Cardiac muscle cell (in vitro differentiated cells and primary cell): ENCODE results near the gene MAPKBP1. TPM values are rescaled to one million over a fixed set of nuclear protein-coding genes. Genes with fewer than 3 reads are reported as not detected.

ENCODE experiments used
- DNase-seq, 2 donors: peaks; one replicate each; pipeline versions ENCODE4 v3.0.0 to v3.0.0-alpha.2; 2010 to 2017; ENCODE audit warnings: low read depth in 1 of 2, low spot score in 1 of 2
- H3K27ac ChIP-seq: fragments of 200-600 bp; sonication (generic); 2 replicates; pipeline ENCODE4 v1.5.1; 2016
- H3K27me3 ChIP-seq: fragments of 200-600 bp; sonication (generic); 2 replicates; pipeline ENCODE4 v1.6.0; 2016; ENCODE audit warnings: control low read depth
- H3K36me3 ChIP-seq: fragments of 200-600 bp; sonication (generic); 2 replicates; pipeline ENCODE4 v1.5.1; 2016; ENCODE audit warnings: control low read depth
- H3K4me1 ChIP-seq: fragments of 200-600 bp; sonication (generic); 2 replicates; pipeline ENCODE4 v1.8.1; 2017; ENCODE audit warnings: low read depth, mild to moderate bottlenecking, mixed run types
- H3K4me3 ChIP-seq: fragments of 200-600 bp; sonication (generic); 2 replicates; pipeline ENCODE4 v1.5.1; 2016; ENCODE audit warnings: mild to moderate bottlenecking
- H3K9me3 ChIP-seq: fragments of 200-600 bp; sonication (generic); 2 replicates; pipeline ENCODE4 v1.5.1; 2017; ENCODE audit warnings: low read depth, mild to moderate bottlenecking, control low read depth
- polyA plus RNA-seq: library from polyadenylated mRNA; unstranded; fragments of >200 nt; fragmentation: Nextera tagmentation; extraction: Ambion mirVana; gene quantifications from 2 replicates; pipeline ENCODE4 v1.2.1, GENCODE V29; 2016
- total RNA-seq: library from RNA; depleted of rRNA; stranded (reverse); fragments of >200 nt; gene quantifications from 2 replicates; pipeline ENCODE4 v1.2.3, GENCODE V29; 2016
- TF ChIP-seq, protein P1 (sequence below): IDR thresholded peaks from 2 replicates; pipeline ENCODE4 v1.5.1; 2012; ENCODE audit warnings: low read depth, mild to moderate bottlenecking, low read length

MAPKBP1 gene
- total and polyA plus RNA-seq, 2 experiments from 2014 or later, result 37.7 to 109 TPM

DNA sequence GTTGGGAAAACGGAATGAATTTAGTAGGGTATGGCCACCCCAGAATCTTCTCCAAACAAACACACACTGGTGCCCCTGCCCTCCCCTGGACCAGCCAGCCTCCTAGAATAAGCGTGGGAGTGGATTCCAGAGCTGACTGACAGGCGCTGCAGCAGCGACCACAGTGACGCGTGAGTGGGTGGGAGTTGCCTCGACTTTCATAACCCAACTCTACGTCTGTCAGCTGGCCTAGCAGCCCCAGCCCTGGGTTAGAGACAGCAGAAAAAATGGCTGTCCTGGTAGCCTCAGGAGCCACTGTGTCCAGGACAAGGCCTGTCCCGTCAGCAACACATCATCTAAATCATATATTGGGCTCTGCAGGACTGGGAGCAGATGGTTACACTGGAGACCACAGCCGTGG lies 74.3 kb downstream of the MAPKBP1 start:
- H3K4me3 ChIP-seq, result no peak overlapping the region
- no peaks in the 10 kb centered on the region for H3K4me1 ChIP-seq
- H3K27ac ChIP-seq, result no peak overlapping the region
- peaks cover 7% of the 10 kb centered on the region for H3K36me3 ChIP-seq
- H3K9me3 ChIP-seq, result no peaks in the 10 kb centered on the region
- no peaks in the 10 kb centered on the region for H3K27me3 ChIP-seq
- TF ChIP-seq, protein P1, sequence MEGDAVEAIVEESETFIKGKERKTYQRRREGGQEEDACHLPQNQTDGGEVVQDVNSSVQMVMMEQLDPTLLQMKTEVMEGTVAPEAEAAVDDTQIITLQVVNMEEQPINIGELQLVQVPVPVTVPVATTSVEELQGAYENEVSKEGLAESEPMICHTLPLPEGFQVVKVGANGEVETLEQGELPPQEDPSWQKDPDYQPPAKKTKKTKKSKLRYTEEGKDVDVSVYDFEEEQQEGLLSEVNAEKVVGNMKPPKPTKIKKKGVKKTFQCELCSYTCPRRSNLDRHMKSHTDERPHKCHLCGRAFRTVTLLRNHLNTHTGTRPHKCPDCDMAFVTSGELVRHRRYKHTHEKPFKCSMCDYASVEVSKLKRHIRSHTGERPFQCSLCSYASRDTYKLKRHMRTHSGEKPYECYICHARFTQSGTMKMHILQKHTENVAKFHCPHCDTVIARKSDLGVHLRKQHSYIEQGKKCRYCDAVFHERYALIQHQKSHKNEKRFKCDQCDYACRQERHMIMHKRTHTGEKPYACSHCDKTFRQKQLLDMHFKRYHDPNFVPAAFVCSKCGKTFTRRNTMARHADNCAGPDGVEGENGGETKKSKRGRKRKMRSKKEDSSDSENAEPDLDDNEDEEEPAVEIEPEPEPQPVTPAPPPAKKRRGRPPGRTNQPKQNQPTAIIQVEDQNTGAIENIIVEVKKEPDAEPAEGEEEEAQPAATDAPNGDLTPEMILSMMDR, result no peak
- peak in 1 of 2 donors; percentile 66 for DNase-seq

DNA sequence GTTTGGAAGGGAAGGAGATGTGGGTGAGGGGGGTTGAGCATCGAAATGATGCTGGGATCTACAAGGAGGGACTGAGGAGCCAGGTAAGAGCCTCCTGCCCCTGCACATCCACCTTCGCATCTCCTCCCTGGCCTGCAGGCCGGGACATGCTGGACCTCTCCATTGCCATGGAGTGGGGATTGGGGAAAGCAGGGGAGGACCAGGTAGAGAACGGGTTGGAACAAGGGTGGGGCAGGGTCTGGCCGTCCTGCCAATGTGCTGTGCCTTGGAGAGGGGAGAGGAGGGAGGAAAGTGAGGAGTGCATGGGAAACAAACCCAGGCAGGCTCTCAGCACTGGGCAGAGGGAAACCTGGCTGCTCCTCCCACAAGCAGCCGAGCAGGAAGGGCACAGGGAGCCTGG lies 74.9 kb downstream of the MAPKBP1 start:
- H3K4me1 ChIP-seq, result no peaks in the 10 kb centered on the region
- H3K36me3 ChIP-seq, result peaks cover 7% of the 10 kb centered on the region
- no peak for DNase-seq
- no peak overlapping the region for H3K4me3 ChIP-seq
- no peaks in the 10 kb centered on the region for H3K9me3 ChIP-seq
- TF ChIP-seq, protein P1, result no peak
- H3K27me3 ChIP-seq, result no peaks in the 10 kb centered on the region
- H3K27ac ChIP-seq, result no peak overlapping the region

DNA sequence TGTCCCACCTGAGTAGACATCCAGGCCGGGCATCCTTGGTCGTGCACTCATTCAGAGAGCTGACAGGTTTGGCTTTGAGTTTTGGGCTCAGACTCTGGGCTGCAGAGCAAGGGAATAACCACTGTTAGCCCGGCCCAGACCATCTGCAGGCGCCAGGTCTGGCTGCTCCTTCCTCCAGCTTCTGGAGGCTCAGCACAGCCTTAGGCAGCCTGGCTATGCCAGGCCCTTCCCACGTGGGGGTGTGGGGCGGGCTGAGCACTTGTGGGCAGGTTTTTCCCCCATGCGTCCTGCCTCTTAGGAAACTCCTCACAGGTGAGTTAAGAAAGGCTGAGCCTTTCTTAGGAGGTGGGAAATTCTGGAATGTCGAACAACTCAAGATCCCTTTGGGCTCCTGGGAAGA lies 75.6 kb downstream of the MAPKBP1 start:
- Histone ChIP-seq H3K4me1 (no peaks in the 10 kb centered on the region), H3K4me3 (no peak overlapping the region), H3K36me3 (peaks cover 7% of the 10 kb centered on the region), H3K27ac (peak overlapping the region; percentile 36), H3K9me3 (no peaks in the 10 kb centered on the region), H3K27me3 (no peaks in the 10 kb centered on the region)
- DNase-seq, result no peak
- TF ChIP-seq, protein P1, result no peak

DNA sequence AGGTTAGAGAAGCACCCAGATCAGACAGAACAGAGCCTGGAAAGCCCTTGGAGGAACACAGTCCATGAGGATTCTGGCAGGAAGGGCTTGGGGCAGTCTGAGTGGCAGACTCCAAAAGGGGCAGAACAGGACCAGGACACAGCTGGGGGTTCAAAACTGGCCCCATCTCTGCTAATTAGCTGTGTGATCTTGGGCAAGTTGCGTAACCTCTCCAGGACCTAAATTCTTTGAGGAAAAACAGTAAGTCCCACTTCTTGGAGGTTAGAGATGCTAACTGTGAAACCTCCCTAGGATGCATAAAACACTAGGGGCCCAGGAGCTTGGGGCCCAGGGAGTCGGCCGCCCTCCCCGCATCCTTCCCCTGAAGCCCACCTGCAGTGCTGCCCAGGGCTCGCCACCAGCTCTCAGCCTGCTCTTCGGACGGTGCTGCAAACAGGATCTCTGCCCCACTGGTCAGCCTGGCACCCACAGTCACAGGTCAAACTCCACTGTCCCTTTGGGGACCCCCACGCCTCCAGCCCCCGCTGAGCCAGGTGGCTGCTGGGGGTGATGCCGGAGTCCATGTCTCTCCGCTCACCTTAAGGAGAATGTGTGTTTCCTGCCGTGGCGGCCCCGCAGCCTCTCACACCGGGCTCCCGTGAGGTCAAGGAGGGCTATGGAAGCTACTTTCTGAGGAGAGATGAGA lies 76.3 kb downstream of the MAPKBP1 start:
- H3K9me3 ChIP-seq, result no peaks in the 10 kb centered on the region
- H3K27me3 ChIP-seq, result no peaks in the 10 kb centered on the region
- H3K27ac ChIP-seq, result no peak overlapping the region
- H3K4me3 ChIP-seq, result no peak overlapping the region
- TF ChIP-seq, protein P1, result no peak
- no peak for DNase-seq
- H3K4me1 ChIP-seq, result peaks cover 7% of the 10 kb centered on the region
- H3K36me3 ChIP-seq, result peaks cover 7% of the 10 kb centered on the region

DNA sequence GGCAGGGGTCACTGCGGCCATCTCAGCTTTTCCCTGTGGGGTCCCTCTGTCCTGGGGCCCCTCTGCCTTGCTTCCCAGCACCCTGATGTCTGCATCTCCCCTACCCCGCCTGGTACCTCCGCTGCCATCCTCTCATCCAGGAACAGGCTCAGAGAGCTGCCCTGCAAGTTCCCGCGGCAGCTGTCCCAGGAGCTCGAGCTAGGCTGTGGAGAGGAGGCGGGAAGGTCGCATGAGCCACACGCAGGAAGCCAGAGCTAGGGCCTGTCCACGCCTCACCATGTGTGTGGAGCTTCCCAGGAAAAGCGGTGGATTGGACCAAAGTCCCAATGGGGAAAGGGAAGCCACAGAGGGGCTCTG lies 76.9 kb downstream of the MAPKBP1 start:
- Histone ChIP-seq H3K9me3 (no peaks in the 10 kb centered on the region), H3K36me3 (peaks cover 3% of the 10 kb centered on the region), H3K27ac (no peak overlapping the region), H3K27me3 (no peaks in the 10 kb centered on the region), H3K4me1 (peaks cover 9% of the 10 kb centered on the region), H3K4me3 (no peak overlapping the region)
- TF ChIP-seq, protein P1, result no peak
- DNase-seq, result no peak
